HepG2 (cell line): ENCODE measurements around the gene TRERF1.

ENCODE experiments used
- KLF6 ChIP-seq: IDR thresholded peaks from 2 replicates; pipeline ENCODE4 v1.8.0; 2016; ENCODE audit warnings: missing biosample characterization, missing genetic modification reagents
- MAZ ChIP-seq, 2 experiments: sonication (generic) in 1 of 2; formaldehyde crosslinking in 1 of 2; IDR thresholded peaks; 2 replicates each; pipeline versions ENCODE4 v1.5.0 to v1.6.1; 2012 to 2020; ENCODE audit warnings: low read depth in 2 of 2, mild to moderate bottlenecking in 2 of 2, borderline replicate concordance in 1 of 2, improper control_type of control experiment in 1 of 2, low read length in 1 of 2, missing genetic modification reagents in 1 of 2, moderate library complexity in 1 of 2
- NR1H2 ChIP-seq: sonication (generic); formaldehyde crosslinking; IDR thresholded peaks from 2 replicates; pipeline ENCODE4 v1.8.1; 2022; ENCODE audit warnings: low read depth, missing genetic modification reagents, borderline replicate concordance
- POLR2AphosphoS5 ChIP-seq: IDR thresholded peaks from 2 replicates; pipeline ENCODE4 v1.6.1; 2012; ENCODE audit warnings: low read depth, low read length
- SMARCC2 ChIP-seq: fragments of 450-650 bp; IDR thresholded peaks from 2 replicates; pipeline ENCODE4 v1.6.1; 2017; ENCODE audit warnings: antibody characterized with exemption, mild to moderate bottlenecking
- SP4 ChIP-seq: sonication (generic); formaldehyde crosslinking; IDR thresholded peaks from 2 replicates; pipeline ENCODE4 v1.8.1; 2023; ENCODE audit warnings: mild to moderate bottlenecking, missing genetic modification reagents
- ZFP36L2 ChIP-seq: sonication (generic); formaldehyde crosslinking; IDR thresholded peaks from 2 replicates; pipeline ENCODE4 v1.4.0; 2020; ENCODE audit warnings: missing genetic modification reagents
- ZFX ChIP-seq: sonication (generic); formaldehyde crosslinking; IDR thresholded peaks from 2 replicates; pipeline ENCODE4 v1.4.0; 2020; ENCODE audit warnings: mild to moderate bottlenecking, low read depth, missing genetic modification reagents, moderate library complexity
- ZNF639 ChIP-seq: conservative IDR thresholded peaks from 2 replicates; pipeline ENCODE4 v1.6.1; 2018; ENCODE audit warnings: missing genetic modification reagents

GRCh38 chr6:42440778-42441696 lies 10.7 kb downstream of the TRERF1 start:
- TF ChIP-seq MAZ (IDR thresholded peaks at IDR 0.05; ENCODE audit: borderline replicate concordance, low read depth, low read length) = no peak
- no peak for TF ChIP-seq MAZ (CRISPR knock-in tag; IDR thresholded peaks at IDR 0.05; ENCODE audit: low read depth)
- TF ChIP-seq POLR2AphosphoS5 = no peak
- no peak for TF ChIP-seq NR1H2
- no peak for TF ChIP-seq SP4 (CRISPR knock-in tag)
- no peak for TF ChIP-seq SMARCC2
- no peak for TF ChIP-seq ZFP36L2
- no peak for TF ChIP-seq ZNF639 (CRISPR knock-in tag)
- no peak for TF ChIP-seq KLF6
- no peak for TF ChIP-seq ZFX
